Lung (tissue), 12 donors: Measurements from ENCODE around the gene CENPM. TPM values are rescaled to one million over a fixed set of nuclear protein-coding genes. Genes with fewer than 3 reads are reported as not detected.

Experiments used
- ATAC-seq: fragments of 200-7000 bp; cut with Tn5 transposase; one replicate; pipeline ENCODE4 v1.9.1; 2020; ENCODE audit warnings: moderate number of reproducible peaks; ENCODE audit not compliant: insufficient read depth, low FRiP score
- DNase-seq, 3 donors: peaks; one replicate each; pipeline ENCODE4 v3.0.0-alpha.2; 2013 to 2017
- H3K27ac ChIP-seq, 2 donors: one replicate each; pipeline ENCODE4 v1.5.1; 2013; ENCODE audit warnings: mild to moderate bottlenecking in 2 of 2, moderate library complexity in 2 of 2, control low read depth in 1 of 2, inconsistent platforms in 1 of 2, low read depth in 1 of 2, low read length in 1 of 2
- H3K27me3 ChIP-seq, 3 donors: one replicate each; pipeline ENCODE4 v1.5.1; 2013; ENCODE audit warnings: low read length in 2 of 3; ENCODE audit not compliant: control insufficient read depth in 3 of 3, insufficient read depth in 3 of 3
- H3K36me3 ChIP-seq, 4 donors: one replicate each; pipeline ENCODE4 v1.5.1; 2013; ENCODE audit warnings: low read length in 4 of 4, mild to moderate bottlenecking in 1 of 4, moderate library complexity in 1 of 4; ENCODE audit not compliant: control insufficient read depth in 4 of 4, insufficient read depth in 4 of 4
- H3K4me1 ChIP-seq, 5 donors: one replicate each; pipeline ENCODE4 v1.5.1; 2013; ENCODE audit warnings: low read length in 5 of 5, mild to moderate bottlenecking in 2 of 5, moderate library complexity in 1 of 5; ENCODE audit not compliant: control insufficient read depth in 5 of 5, insufficient read depth in 5 of 5
- H3K4me3 ChIP-seq: one replicate; pipeline ENCODE4 v1.5.1; 2013; ENCODE audit warnings: mild to moderate bottlenecking, control low read depth, moderate library complexity
- H3K9ac ChIP-seq, 2 donors: one replicate each; pipeline ENCODE4 v1.5.1; 2013; ENCODE audit warnings: low read length in 2 of 2, control low read depth in 1 of 2; ENCODE audit not compliant: insufficient read depth in 1 of 2
- H3K9me3 ChIP-seq, 4 donors: one replicate each; pipeline ENCODE4 v1.5.1; 2013; ENCODE audit warnings: low read length in 3 of 4, mild to moderate bottlenecking in 1 of 4, moderate library complexity in 1 of 4; ENCODE audit not compliant: control insufficient read depth in 4 of 4, insufficient read depth in 3 of 4
- WGBS, 2 donors: extraction: QIAGEN DNeasy Blood & Tissue Kit; methylation state at CpG; one replicate each; pipeline ENCODE4 v1.1.7; 2013; 5-methylcytosine and 5-hydroxymethylcytosine counted together
- polyA plus RNA-seq, 2 donors: library from polyadenylated mRNA; stranded (reverse); fragments of 200-250 nt; gene quantifications; one replicate each; pipeline ENCODE4 v1.2.1, GENCODE V29; 2013
- total RNA-seq, 2 donors: library from RNA; depleted of rRNA in 1 of 2; stranded (reverse); fragments of >200 nt in 1 of 2; gene quantifications; one replicate each; pipeline ENCODE4 v1.2.1, GENCODE V29; 2014 to 2021
- TF ChIP-seq, protein P1 (sequence below): IDR thresholded peaks from 2 replicates; pipeline ENCODE4 v1.5.1; 2012; ENCODE audit warnings: mild to moderate bottlenecking; ENCODE audit errors: control extremely low read depth, extremely low read depth
- donor health status: control.
- donor health status: control.
- donor health status: Bipolar disorder and iron deficiency.
- donor health status: healthy.
- donor health status: DM: yes; HTN: yes; CAD: no.

CENPM gene
- total and polyA plus RNA-seq, 4 donors: 9.9 to 20.5 (median 14.5) TPM

DNA sequence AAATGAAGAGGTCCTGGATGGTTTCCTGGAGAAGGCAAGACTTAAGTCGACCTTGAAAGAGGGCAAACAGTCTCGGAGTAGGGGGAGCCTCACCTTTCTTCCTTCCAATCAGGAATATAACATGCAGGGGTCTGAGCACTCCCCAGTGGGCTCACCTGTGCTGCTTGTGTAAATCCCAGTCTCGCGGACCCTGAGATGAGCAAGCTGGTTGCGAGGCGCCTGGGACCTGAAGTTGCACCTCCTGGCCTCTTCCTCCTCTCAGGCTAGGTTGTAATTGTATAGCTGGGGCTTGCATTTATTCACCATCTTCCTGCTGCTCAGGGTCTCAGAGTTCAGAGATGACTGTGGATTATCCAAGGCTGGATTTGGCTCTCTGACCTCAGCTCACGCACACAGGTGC lies 44.2 kb upstream of the CENPM start:
- no peaks in the 10 kb centered on the region for H3K4me1 ChIP-seq
- H3K36me3 ChIP-seq: no peaks in the 10 kb centered on the region
- no peak overlapping the region for H3K9ac ChIP-seq
- ATAC-seq (no peak), DNase-seq (no peak)
- TF ChIP-seq, protein P1, sequence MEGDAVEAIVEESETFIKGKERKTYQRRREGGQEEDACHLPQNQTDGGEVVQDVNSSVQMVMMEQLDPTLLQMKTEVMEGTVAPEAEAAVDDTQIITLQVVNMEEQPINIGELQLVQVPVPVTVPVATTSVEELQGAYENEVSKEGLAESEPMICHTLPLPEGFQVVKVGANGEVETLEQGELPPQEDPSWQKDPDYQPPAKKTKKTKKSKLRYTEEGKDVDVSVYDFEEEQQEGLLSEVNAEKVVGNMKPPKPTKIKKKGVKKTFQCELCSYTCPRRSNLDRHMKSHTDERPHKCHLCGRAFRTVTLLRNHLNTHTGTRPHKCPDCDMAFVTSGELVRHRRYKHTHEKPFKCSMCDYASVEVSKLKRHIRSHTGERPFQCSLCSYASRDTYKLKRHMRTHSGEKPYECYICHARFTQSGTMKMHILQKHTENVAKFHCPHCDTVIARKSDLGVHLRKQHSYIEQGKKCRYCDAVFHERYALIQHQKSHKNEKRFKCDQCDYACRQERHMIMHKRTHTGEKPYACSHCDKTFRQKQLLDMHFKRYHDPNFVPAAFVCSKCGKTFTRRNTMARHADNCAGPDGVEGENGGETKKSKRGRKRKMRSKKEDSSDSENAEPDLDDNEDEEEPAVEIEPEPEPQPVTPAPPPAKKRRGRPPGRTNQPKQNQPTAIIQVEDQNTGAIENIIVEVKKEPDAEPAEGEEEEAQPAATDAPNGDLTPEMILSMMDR: no peak
- H3K9me3 ChIP-seq: no peaks in the 10 kb centered on the region
- H3K4me3 ChIP-seq: no peak overlapping the region
- 95% methylated on average over 7 of the region's 7 CpGs for WGBS, 2 donors
- no peak overlapping the region for H3K27ac ChIP-seq
- no peaks in the 10 kb centered on the region for H3K27me3 ChIP-seq

DNA sequence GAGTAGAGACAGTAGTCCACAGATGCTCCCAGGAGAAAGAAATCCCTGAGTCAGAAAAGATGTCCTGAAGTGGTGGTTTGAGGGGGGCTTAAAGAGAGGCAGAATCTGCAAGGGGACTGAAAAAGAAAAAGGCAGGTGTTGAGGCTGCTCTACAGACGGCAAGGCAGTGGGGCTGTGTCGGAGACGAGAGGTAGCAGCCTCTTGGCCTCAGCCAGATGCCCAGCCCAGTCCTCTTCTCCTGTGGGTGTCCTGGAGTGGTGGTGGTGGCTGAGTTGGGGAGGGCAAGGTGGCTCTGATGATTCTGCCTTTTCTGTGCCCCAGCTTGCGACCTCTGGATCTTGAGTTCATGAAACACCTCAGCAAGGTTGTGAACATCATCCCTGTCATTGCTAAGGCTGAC lies 42.3 kb upstream of the CENPM start:
- no peak for DNase-seq
- H3K27ac ChIP-seq: no peak overlapping the region
- no peaks in the 10 kb centered on the region for H3K9me3 ChIP-seq
- H3K4me1 ChIP-seq: no peaks in the 10 kb centered on the region
- no peak for ATAC-seq
- H3K4me3 ChIP-seq: no peak overlapping the region
- TF ChIP-seq, protein P1: no peak
- no peak overlapping the region for H3K9ac ChIP-seq
- 74 to 83% methylated on average over 4 of the region's 4 CpGs for WGBS, 2 donors
- no peaks in the 10 kb centered on the region for H3K27me3 ChIP-seq
- H3K36me3 ChIP-seq: no peaks in the 10 kb centered on the region

DNA sequence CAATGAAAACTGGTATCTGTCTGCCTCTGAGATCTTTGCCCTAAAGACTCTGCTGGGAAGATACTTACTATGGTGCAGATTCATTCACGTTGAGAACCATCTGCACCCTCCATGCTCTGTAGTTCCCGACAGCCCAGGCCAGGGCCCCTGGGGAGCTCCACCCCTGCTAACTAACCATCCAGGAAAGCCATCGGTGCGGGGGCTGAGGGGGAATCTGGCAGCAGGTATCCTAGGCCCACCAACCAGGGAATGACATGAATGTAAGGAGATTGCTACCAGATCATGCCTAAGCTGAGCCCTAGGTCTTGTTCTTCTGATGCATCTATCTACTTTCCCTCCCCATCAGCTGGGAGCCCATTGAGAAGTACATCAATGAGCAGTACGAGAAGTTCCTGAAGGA lies 40.3 kb upstream of the CENPM start:
- WGBS, 2 donors: 92 to 97% methylated on average over 5 of the region's 5 CpGs
- H3K27me3 ChIP-seq: no peaks in the 10 kb centered on the region
- DNase-seq: no peak

More for the DNA sequence above, 40.3 kb upstream of the CENPM start:
- no peaks in the 10 kb centered on the region for H3K36me3 ChIP-seq
- H3K9me3 ChIP-seq: no peaks in the 10 kb centered on the region
- no peak overlapping the region for H3K4me3 ChIP-seq
- TF ChIP-seq, protein P1: no peak
- no peak for ATAC-seq
- H3K9ac ChIP-seq: no peak overlapping the region
- H3K4me1 ChIP-seq: no peaks in the 10 kb centered on the region
- H3K27ac ChIP-seq: no peak overlapping the region
